Chondrocyte (in vitro differentiated cells): ENCODE measurements around the gene VCX2. TPM values are rescaled to one million over a fixed set of nuclear protein-coding genes. Genes with fewer than 3 reads are reported as not detected.

ENCODE experiments used
- DNase-seq: peaks from one replicate; pipeline ENCODE4 v3.0.0; 2021; ENCODE audit warnings: mixed read lengths, low spot score
- H3K27ac Mint-ChIP-seq: one replicate; pipeline ENCODE4 v1.8.0; 2021; ENCODE audit warnings: mild to moderate bottlenecking, moderate library complexity, mixed read lengths; ENCODE audit not compliant: unreplicated experiment
- H3K27me3 Mint-ChIP-seq: 2 replicates; pipeline ENCODE4 v1.8.0; 2021; ENCODE audit warnings: low read depth, mixed read lengths
- H3K36me3 Mint-ChIP-seq: 2 replicates; pipeline ENCODE4 v1.8.0; 2021; ENCODE audit warnings: low read depth, mixed read lengths
- H3K4me1 Mint-ChIP-seq: 2 replicates; pipeline ENCODE4 v1.8.0; 2021; ENCODE audit warnings: low read depth, mild to moderate bottlenecking, mixed read lengths
- H3K4me3 Mint-ChIP-seq: one replicate; pipeline ENCODE4 v1.8.0; 2021; ENCODE audit warnings: mild to moderate bottlenecking, moderate library complexity, mixed read lengths; ENCODE audit not compliant: unreplicated experiment
- H3K9me3 Mint-ChIP-seq: 2 replicates; pipeline ENCODE4 v1.8.0; 2021; ENCODE audit warnings: low read depth, mixed read lengths
- total RNA-seq: library from RNA; stranded (reverse); gene quantifications from 3 replicates; pipeline ENCODE4 v1.2.1, GENCODE V29; 2021
- TF ChIP-seq, protein P1 (sequence below): fragments of 200-600 bp; sonication (generic); IDR thresholded peaks from 2 replicates; pipeline ENCODE4 v1.5.0; 2021; ENCODE audit warnings: antibody characterized with exemption, mild to moderate bottlenecking, moderate library complexity

VCX2 gene
- total RNA-seq, 1 donor from 2014 or later: not detected

DNA sequence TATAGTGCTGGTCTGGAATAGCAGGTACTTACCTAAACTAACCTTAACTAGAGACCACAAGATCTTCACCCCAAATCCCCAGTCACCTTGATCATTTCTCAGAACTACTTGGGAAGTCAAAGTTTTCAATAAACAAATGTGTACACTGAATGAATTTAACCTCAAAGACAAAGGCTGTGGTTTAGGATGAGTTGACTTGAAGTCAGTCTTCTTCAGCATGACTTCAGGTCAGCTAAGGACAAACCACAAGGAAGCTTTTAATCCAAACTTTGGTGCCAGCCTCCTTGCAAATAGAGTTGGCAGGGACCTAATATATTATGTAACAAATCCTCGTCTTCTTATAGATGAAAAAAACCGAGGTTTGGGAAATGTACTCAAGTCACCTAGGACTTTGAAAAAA is 21.2 kb upstream of the VCX2 start:
- Mint-ChIP-seq H3K27ac (no peak overlapping the region), H3K9me3 (peaks cover 9% of the 10 kb centered on the region), H3K27me3 (no peaks in the 10 kb centered on the region), H3K36me3 (no peaks in the 10 kb centered on the region), H3K4me1 (no peaks in the 10 kb centered on the region), H3K4me3 (no peak overlapping the region)
- TF ChIP-seq, protein P1, sequence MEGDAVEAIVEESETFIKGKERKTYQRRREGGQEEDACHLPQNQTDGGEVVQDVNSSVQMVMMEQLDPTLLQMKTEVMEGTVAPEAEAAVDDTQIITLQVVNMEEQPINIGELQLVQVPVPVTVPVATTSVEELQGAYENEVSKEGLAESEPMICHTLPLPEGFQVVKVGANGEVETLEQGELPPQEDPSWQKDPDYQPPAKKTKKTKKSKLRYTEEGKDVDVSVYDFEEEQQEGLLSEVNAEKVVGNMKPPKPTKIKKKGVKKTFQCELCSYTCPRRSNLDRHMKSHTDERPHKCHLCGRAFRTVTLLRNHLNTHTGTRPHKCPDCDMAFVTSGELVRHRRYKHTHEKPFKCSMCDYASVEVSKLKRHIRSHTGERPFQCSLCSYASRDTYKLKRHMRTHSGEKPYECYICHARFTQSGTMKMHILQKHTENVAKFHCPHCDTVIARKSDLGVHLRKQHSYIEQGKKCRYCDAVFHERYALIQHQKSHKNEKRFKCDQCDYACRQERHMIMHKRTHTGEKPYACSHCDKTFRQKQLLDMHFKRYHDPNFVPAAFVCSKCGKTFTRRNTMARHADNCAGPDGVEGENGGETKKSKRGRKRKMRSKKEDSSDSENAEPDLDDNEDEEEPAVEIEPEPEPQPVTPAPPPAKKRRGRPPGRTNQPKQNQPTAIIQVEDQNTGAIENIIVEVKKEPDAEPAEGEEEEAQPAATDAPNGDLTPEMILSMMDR: no peak
- no peak for DNase-seq

DNA sequence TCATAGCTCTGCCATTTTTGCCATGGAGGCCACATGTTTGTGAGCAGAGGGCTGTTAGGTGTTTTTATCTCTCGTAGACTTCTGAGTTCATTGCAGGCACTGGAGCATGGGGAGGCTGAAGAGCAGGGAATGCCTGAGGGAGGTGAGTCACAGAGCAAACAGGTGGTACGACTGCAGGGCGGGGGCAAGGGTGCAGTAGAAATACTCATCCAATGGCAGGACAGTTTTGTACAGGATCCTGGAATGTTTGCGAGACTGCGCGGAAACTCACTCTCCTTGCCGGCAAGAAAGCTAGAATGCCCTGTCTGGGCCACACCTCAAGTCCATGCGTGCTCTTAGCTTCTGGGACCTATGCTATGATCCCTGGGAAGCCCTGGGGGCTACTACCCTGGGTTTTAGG is 20.0 kb upstream of the VCX2 start:
- no peak overlapping the region for H3K4me3 Mint-ChIP-seq
- TF ChIP-seq, protein P1: no peak
- H3K27ac Mint-ChIP-seq: no peak overlapping the region
- no peaks in the 10 kb centered on the region for H3K36me3 Mint-ChIP-seq
- H3K9me3 Mint-ChIP-seq: peaks cover 6% of the 10 kb centered on the region
- H3K27me3 Mint-ChIP-seq: no peaks in the 10 kb centered on the region
- no peaks in the 10 kb centered on the region for H3K4me1 Mint-ChIP-seq
- DNase-seq: no peak

DNA sequence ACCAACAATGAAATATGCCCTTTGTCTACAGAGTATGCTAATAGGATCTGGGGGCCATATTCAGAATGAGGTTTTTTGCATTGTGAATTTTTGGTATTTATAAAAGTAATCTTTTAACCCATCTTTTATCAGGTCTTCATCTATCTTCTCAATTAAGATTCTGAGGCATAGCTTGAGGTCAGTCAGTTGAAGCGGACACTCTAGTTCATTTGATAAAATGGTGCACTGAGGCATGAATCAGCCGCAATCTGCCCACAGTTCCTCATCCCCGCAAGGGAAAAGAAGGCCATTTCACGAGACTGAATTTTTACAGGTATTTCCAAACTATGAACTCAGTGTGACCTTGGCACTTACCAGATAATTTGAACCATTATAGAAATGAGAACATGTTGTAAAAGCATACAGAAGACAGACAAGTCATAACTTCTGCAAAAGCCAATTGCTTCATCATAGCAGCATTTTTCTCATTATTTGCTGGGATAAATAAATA is 19.3 kb upstream of the VCX2 start:
- Mint-ChIP-seq H3K9me3 (peaks cover 6% of the 10 kb centered on the region), H3K4me1 (no peaks in the 10 kb centered on the region), H3K4me3 (no peak overlapping the region), H3K27me3 (no peaks in the 10 kb centered on the region), H3K36me3 (no peaks in the 10 kb centered on the region), H3K27ac (no peak overlapping the region)
- TF ChIP-seq, protein P1: no peak
- DNase-seq: no peak

DNA sequence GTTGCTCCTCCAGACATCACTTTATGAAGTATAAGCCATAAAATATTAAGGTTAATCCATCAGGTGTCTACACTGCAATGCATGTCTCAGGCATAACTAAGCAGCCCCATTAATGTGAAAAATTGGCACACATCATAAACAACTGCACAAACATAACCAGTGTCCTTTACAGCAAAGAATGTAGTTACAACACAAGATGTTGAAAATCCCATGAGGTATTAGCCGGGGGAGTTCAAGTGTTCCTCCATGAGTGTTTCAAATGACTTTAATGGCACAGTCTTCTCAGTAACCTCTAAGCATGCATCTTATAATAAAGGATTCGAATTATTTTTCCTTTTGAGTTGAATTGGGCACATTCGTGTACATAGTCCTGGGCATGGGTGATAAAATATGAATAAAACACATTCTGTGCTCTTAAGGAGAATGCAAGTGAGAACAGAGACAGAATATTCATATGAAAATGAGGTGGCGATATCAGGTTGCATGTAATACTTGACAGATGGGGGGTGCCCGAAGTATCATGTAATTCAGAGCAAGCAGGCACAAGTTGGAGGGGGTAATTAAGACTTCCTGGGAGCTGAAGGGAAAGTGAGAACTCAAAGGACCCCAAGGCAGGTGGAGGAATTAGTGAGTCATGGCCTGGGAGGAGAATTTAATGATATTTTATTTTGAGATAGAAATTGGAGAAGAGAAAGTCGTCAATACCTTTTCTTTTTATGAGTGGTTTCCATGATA is 18.2 kb upstream of the VCX2 start:
- no peak for DNase-seq
- no peaks in the 10 kb centered on the region for H3K36me3 Mint-ChIP-seq
- H3K4me3 Mint-ChIP-seq: no peak overlapping the region
- H3K27me3 Mint-ChIP-seq: no peaks in the 10 kb centered on the region
- H3K4me1 Mint-ChIP-seq: no peaks in the 10 kb centered on the region
- TF ChIP-seq, protein P1: no peak
- H3K27ac Mint-ChIP-seq: no peak overlapping the region
- peaks cover 3% of the 10 kb centered on the region for H3K9me3 Mint-ChIP-seq

DNA sequence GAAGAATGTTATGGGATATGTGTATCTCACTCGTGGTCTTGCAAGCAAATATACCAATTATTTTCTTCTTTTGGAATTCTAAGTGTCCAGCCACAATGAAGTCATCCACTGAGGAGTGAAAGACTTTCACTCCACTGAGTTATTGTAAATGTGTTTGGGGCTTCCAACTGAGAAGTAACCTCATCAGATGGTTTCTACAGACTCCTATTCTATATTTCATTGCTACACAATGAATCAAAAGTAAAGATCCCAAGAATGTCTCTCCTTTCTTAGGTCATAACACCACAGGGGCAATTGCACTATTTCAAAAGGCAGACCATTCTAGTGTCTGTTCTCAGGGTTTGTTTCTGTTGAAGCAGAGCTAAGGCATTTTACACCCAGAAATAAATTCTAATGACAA is 12.3 kb upstream of the VCX2 start:
- TF ChIP-seq, protein P1: no peak
- H3K9me3 Mint-ChIP-seq: no peaks in the 10 kb centered on the region
- no peak for DNase-seq
- H3K4me3 Mint-ChIP-seq: no peak overlapping the region
- H3K4me1 Mint-ChIP-seq: no peaks in the 10 kb centered on the region
- H3K27ac Mint-ChIP-seq: no peak overlapping the region
- H3K27me3 Mint-ChIP-seq: no peaks in the 10 kb centered on the region
- no peaks in the 10 kb centered on the region for H3K36me3 Mint-ChIP-seq
